Tibial nerve (tissue), 4 donors: ENCODE results near the gene FAM136A.
"Not testable (repeated sequence)": the region's sequence is repeated elsewhere in the genome, so short reads cannot be mapped to it uniquely, and the experiment has no call there.

Source experiments
- CTCF ChIP-seq, 5 experiments: fragments of 200-600 bp in 3 of 5; fragments of 450-650 bp in 2 of 5; sonication (generic) in 3 of 5; IDR thresholded peaks; one replicate each; pipeline ENCODE4 v1.5.1; 2016 to 2019; ENCODE audit warnings: antibody characterized with exemption in 5 of 5, mild to moderate bottlenecking in 3 of 5, moderate library complexity in 2 of 5
- EP300 ChIP-seq, 2 donors: sonication (generic); formaldehyde crosslinking; IDR thresholded peaks; one replicate each; pipeline ENCODE4 v1.6.1; 2017; ENCODE audit warnings: antibody characterized with exemption in 2 of 2, mild to moderate bottlenecking in 1 of 2
- POLR2A ChIP-seq, 2 donors: fragments of 450-650 bp; IDR thresholded peaks; one replicate each; pipeline ENCODE4 v1.6.1; 2017; ENCODE audit warnings: antibody characterized with exemption in 2 of 2, mild to moderate bottlenecking in 2 of 2, moderate library complexity in 2 of 2

GRCh38 chr2:70269422-70270302, 32.2 kb downstream of the FAM136A start:
- TF ChIP-seq POLR2A, CTCF, EP300 (IDR thresholded peaks at IDR 0.05): not testable (repeated sequence)
